Measurements from ENCODE around the gene CPM. TPM values are rescaled to one million over a fixed set of nuclear protein-coding genes. Genes with fewer than 3 reads are reported as not detected.

CPM gene
- total RNA-seq, 4 donors from 2014 or later, result 30.2 to 51.9 (median 35.0) TPM

DNA sequence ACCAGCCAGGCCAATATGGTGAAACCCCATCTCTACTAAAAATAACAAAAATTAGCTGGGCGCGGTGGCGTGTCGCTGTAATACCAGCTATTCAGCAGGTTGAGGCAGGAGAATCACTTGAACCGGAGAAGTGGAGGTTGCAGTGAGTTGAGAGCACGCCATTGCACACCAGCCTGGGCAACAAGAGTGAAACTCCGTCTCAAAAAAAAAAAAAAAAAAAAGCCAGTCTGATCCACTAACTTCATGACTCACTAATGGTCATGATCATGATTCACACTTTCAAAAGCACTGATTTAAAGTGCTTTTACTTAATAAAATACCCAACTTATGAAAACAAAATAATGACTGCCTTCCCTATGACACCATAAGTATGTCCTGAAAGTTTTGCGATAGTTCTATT is 38.4 kb upstream of the CPM start:
- no peaks in the 10 kb centered on the region for H3K27me3 ChIP-seq
- 91% methylated on average over 8 of the region's 8 CpGs for WGBS
- no peaks in the 10 kb centered on the region for H3K36me3 ChIP-seq
- H3K9me3 ChIP-seq, result no peaks in the 10 kb centered on the region
- TF ChIP-seq EP300 (IDR thresholded peaks at IDR 0.05) (no peak), POLR2A (IDR thresholded peaks at IDR 0.05; ENCODE audit: low read depth) (no peak), POLR2AphosphoS5 (IDR thresholded peaks at IDR 0.05) (no peak)
- TF ChIP-seq, protein P1, sequence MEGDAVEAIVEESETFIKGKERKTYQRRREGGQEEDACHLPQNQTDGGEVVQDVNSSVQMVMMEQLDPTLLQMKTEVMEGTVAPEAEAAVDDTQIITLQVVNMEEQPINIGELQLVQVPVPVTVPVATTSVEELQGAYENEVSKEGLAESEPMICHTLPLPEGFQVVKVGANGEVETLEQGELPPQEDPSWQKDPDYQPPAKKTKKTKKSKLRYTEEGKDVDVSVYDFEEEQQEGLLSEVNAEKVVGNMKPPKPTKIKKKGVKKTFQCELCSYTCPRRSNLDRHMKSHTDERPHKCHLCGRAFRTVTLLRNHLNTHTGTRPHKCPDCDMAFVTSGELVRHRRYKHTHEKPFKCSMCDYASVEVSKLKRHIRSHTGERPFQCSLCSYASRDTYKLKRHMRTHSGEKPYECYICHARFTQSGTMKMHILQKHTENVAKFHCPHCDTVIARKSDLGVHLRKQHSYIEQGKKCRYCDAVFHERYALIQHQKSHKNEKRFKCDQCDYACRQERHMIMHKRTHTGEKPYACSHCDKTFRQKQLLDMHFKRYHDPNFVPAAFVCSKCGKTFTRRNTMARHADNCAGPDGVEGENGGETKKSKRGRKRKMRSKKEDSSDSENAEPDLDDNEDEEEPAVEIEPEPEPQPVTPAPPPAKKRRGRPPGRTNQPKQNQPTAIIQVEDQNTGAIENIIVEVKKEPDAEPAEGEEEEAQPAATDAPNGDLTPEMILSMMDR (IDR thresholded peaks at IDR 0.05), result no peak
- DNase-seq (ENCODE audit: extremely low spot score), result no peak
- no peak overlapping the region for H3K4me3 ChIP-seq
- no peaks in the 10 kb centered on the region for H3K4me1 ChIP-seq
- intact Hi-C loops (cut with DNase I), result no loop called here
- no peak overlapping the region for H3K27ac ChIP-seq (replicated peaks in 1 of 4)

DNA sequence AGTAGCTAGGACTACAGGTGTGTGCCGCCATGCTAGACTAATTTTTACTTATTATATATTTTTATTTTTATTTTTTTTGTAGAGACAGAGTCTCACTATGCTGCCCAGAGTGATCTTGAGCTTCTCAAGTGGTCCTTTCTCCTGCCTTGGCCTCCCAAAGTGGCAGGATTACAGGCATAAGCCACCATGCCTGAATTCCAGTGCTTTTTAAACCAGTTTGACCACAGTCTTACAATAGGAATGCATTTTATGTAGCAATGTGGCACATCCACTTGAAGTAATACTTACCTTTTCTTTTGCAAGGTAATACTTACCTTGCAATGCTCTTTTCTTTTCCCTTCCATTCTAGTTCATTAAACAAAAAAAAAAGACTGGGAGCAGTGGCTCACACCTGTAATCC is 38.0 kb upstream of the CPM start:
- no peaks in the 10 kb centered on the region for H3K9me3 ChIP-seq
- 96% methylated on average over 1 of the region's 1 CpG for WGBS
- H3K4me1 ChIP-seq, result no peaks in the 10 kb centered on the region
- H3K27me3 ChIP-seq, result no peaks in the 10 kb centered on the region
- H3K4me3 ChIP-seq, result no peak overlapping the region
- H3K36me3 ChIP-seq, result no peaks in the 10 kb centered on the region
- no peak for DNase-seq (ENCODE audit: extremely low spot score)
- TF ChIP-seq, protein P1 (IDR thresholded peaks at IDR 0.05), result no peak
- TF ChIP-seq POLR2AphosphoS5 (IDR thresholded peaks at IDR 0.05) (no peak), POLR2A (IDR thresholded peaks at IDR 0.05; ENCODE audit: low read depth) (no peak), EP300 (IDR thresholded peaks at IDR 0.05) (no peak)
- no peak overlapping the region for H3K27ac ChIP-seq (replicated peaks in 1 of 4)
- intact Hi-C loops (cut with DNase I), result no loop called here

DNA sequence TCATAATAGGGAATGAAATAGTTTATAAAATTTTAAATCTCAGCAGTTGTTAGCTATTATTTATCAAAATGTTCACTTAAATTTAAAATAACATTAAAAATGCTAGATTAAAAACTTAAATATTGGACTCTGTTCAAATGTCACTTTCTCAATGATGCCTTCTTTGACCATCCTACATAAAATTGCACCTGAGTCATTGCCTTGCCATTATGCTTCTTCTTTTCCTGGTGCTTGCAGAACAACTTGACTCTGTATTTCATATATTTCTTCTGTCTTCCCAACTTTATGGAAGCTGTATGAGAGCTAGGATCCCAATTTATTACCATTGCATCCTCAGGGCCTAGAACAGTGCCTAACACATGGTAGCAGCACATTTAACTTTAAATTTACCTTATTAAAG is 37.3 kb upstream of the CPM start:
- no peaks in the 10 kb centered on the region for H3K4me1 ChIP-seq
- intact Hi-C loops (cut with DNase I), result no loop called here
- H3K36me3 ChIP-seq, result no peaks in the 10 kb centered on the region
- H3K27me3 ChIP-seq, result no peaks in the 10 kb centered on the region
- no peak for TF ChIP-seq POLR2A (IDR thresholded peaks at IDR 0.05; ENCODE audit: low read depth)
- TF ChIP-seq POLR2AphosphoS5 (IDR thresholded peaks at IDR 0.05), result no peak
- TF ChIP-seq EP300 (IDR thresholded peaks at IDR 0.05), result no peak
- TF ChIP-seq, protein P1 (IDR thresholded peaks at IDR 0.05), result no peak
- no peak overlapping the region for H3K4me3 ChIP-seq
- no peak overlapping the region for H3K27ac ChIP-seq (replicated peaks in 1 of 4)
- DNase-seq (ENCODE audit: extremely low spot score), result no peak
- no peaks in the 10 kb centered on the region for H3K9me3 ChIP-seq

DNA sequence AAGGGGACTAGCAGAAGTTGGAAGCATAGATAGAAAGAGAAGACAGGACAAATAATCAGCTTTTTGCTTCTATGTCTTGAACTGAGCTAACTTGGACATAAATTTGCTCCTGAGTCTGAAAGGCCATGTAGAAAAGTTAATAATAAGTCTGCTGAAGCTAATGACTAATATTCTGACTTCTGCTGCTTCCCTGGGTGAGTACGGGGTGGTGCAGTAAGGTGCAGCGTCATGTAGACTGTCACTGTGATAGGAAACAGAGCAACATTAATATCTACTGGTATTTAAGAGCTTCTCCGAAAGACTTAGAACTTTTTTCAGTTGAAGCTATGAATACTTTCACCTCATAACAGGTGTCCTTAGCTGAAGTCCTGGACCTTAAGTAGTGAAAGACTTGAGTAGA is 34.1 kb upstream of the CPM start:
- DNase-seq (ENCODE audit: extremely low spot score), result no peak
- Histone ChIP-seq H3K4me1 (no peaks in the 10 kb centered on the region), H3K36me3 (no peaks in the 10 kb centered on the region), H3K27ac (replicated peaks in 1 of 4) (no peak overlapping the region), H3K27me3 (no peaks in the 10 kb centered on the region), H3K9me3 (no peaks in the 10 kb centered on the region), H3K4me3 (no peak overlapping the region)
- 66% methylated on average over 3 of the region's 3 CpGs for WGBS
- TF ChIP-seq EP300 (IDR thresholded peaks at IDR 0.05) (no peak), POLR2A (IDR thresholded peaks at IDR 0.05; ENCODE audit: low read depth) (no peak), POLR2AphosphoS5 (IDR thresholded peaks at IDR 0.05) (no peak)
- TF ChIP-seq, protein P1 (IDR thresholded peaks at IDR 0.05), result no peak
- intact Hi-C loops (cut with DNase I), result no loop called here
